NCI-H446 (cell line): ENCODE results near the gene MROH7.

Source experiments
- DNase-seq, 2 experiments: peaks; one replicate each; lab custom pipeline; 2025; lab: John Stamatoyannopoulos, UW

Gene MROH7

GRCh38 chr1:54640863-54641836 lies at the start of gene MROH7:
Gene MROH7, plus strand, starts transcription at chr1:54641786. Its CDS starts 11,141 bp downstream, at chr1:54652927.
- no peak for DNase-seq

GRCh38 chr1:54593571-54594160 lies 47.9 kb upstream of the MROH7 start:
- DNase-seq: no peak

GRCh38 chr1:54594463-54594862 lies 47.1 kb upstream of the MROH7 start:
- no peak for DNase-seq

GRCh38 chr1:54595956-54596498 lies 45.6 kb upstream of the MROH7 start:
- no peak for DNase-seq

- no peak for DNase-seq
These were observed 44.8 kb upstream of the MROH7 start for GRCh38 chr1:54596756-54597155.

GRCh38 chr1:54597455-54598030 lies 44.0 kb upstream of the MROH7 start:
- DNase-seq: no peak

- no peak for DNase-seq
These were observed 42.3 kb upstream of the MROH7 start for GRCh38 chr1:54599211-54599823.

GRCh38 chr1:54600947-54601721 lies 40.5 kb upstream of the MROH7 start:
- no peak for DNase-seq

- no peak for DNase-seq
These were observed 39.9 kb upstream of the MROH7 start for GRCh38 chr1:54601730-54602129.

GRCh38 chr1:54602554-54602953 lies 39.0 kb upstream of the MROH7 start:
- DNase-seq: no peak

GRCh38 chr1:54603241-54603640 lies 38.3 kb upstream of the MROH7 start:
- DNase-seq: no peak

- no peak for DNase-seq
These were observed 37.5 kb upstream of the MROH7 start for GRCh38 chr1:54604051-54604450.

- no peak for DNase-seq
These were observed 36.8 kb upstream of the MROH7 start for GRCh38 chr1:54604572-54605370.

GRCh38 chr1:54606096-54606989 lies 35.2 kb upstream of the MROH7 start:
- DNase-seq: no peak

- no peak for DNase-seq
These were observed 34.6 kb upstream of the MROH7 start for GRCh38 chr1:54606990-54607325.

- no peak for DNase-seq
These were observed 33.6 kb upstream of the MROH7 start for GRCh38 chr1:54607821-54608565.

GRCh38 chr1:54608566-54609230 lies 32.9 kb upstream of the MROH7 start:
- no peak for DNase-seq

GRCh38 chr1:54609301-54609921 lies 32.2 kb upstream of the MROH7 start:
- no peak for DNase-seq
